H7 (cell line): ENCODE measurements around the gene KCNQ1. TPM values are rescaled to one million over a fixed set of nuclear protein-coding genes. Genes with fewer than 3 reads are reported as not detected.

ENCODE experiments used
- DNase-seq: peaks from one replicate; pipeline ENCODE4 v3.0.0; 2012
- H3K27me3 ChIP-seq: 2 replicates; pipeline ENCODE4 v1.6.0; 2011; ENCODE audit warnings: mild to moderate bottlenecking, low read length; ENCODE audit not compliant: control insufficient read depth, insufficient read depth
- H3K36me3 ChIP-seq: replicated peaks from 2 replicates; pipeline ENCODE4 v1.5.1; 2011; ENCODE audit warnings: low read length; ENCODE audit not compliant: control insufficient read depth, insufficient read depth
- H3K4me3 ChIP-seq: 2 replicates; pipeline ENCODE4 v1.5.1; 2011; ENCODE audit warnings: low read depth, mild to moderate bottlenecking, control low read depth, low read length, moderate library complexity; ENCODE audit not compliant: insufficient read depth
- total RNA-seq: library from RNA; depleted of rRNA; stranded (reverse); fragments of >200 nt; shearing (Covaris generic); gene quantifications from 2 replicates; pipeline ENCODE4 v1.2.3, GENCODE V29; 2014

Gene KCNQ1
- total RNA-seq, 1 experiment from 2014 or later, result 0.48 TPM

GRCh38 chr11:2567026-2567671, 122.3 kb downstream of the KCNQ1 start:
- peaks cover 5% of the 10 kb centered on the region for H3K27me3 ChIP-seq
- no peak for DNase-seq
- H3K36me3 ChIP-seq, result no peaks in the 10 kb centered on the region
- H3K4me3 ChIP-seq, result no peak overlapping the region

DNA sequence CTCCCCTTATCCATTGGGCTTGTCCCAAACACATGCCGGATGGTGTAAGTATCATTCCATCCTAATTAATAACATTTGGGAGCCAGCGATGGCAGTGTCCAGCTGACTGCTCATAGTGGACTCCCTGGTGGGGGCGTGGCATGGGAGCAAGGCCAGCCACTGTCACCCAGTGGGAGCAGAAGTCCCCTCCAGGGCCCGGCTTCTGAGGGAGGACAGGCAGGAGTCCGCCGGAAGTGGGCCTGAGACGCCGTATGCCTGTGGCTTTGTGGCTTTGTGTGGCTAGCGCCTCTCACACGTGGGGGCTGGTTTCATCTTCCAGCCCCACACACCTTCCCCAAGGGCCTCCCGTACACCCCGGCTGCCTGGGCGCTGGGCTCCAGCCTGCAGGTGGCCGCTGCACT, 124.5 kb downstream of the KCNQ1 start:
- DNase-seq, result no peak
- peaks cover 5% of the 10 kb centered on the region for H3K27me3 ChIP-seq
- no peak overlapping the region for H3K4me3 ChIP-seq
- H3K36me3 ChIP-seq, result no peaks in the 10 kb centered on the region

DNA sequence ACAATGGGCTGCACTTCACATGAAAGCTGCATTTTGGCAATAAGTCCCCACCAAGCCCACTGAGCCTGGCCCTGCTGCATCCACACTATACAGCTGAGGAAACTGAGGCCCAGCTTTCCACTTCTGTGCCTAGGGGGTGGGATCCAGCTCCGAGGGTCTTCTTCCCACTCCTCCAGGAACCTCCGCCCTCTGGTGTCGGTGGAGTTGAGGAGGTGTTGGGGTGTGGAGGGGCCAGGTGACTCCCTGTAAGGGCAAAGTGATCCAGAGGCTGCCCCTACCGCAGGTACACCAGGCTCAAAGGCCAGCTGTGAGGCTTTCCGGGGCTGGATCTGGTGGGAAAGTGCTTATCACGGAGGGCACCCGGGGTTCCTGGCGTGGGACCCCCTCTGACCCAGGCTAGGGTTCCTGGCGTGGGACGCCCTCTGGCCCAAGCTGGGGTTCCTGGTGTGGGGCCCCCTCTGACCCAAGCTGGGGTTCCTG, 125.0 kb downstream of the KCNQ1 start:
- Histone ChIP-seq H3K36me3 (no peaks in the 10 kb centered on the region), H3K27me3 (peaks cover 3% of the 10 kb centered on the region), H3K4me3 (no peak overlapping the region)
- DNase-seq, result no peak

DNA sequence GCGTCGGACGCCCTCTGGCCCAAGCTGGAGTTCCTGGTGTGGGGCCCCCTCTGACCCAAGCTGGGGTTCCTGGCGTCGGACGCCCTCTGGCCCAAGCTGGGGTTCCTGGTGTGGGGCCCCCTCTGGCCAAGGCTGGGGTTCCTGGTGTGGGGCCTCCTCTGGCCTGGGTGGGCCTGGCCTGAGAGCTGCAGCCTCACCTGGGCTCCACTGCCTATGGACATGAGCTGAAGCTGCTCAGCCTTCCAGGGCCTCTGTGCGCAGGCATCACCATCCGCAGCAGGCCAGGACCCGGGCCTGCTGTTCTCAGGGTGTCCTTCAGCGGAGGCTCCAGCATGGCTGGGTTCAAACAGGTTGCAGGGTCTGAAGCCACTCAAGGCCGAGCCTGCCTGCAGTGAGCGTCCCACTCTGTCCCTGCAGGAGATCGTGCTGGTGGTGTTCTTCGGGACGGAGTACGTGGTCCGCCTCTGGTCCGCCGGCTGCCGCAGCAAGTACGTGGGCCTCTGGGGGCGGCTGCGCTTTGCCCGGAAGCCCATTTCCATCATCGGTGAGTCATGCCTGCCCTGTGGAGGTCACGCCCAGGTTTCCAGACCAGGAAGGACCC, 125.5 kb downstream of the KCNQ1 start:
- Histone ChIP-seq H3K27me3 (peaks cover 2% of the 10 kb centered on the region), H3K36me3 (no peaks in the 10 kb centered on the region), H3K4me3 (no peak overlapping the region)
- no peak for DNase-seq

DNA sequence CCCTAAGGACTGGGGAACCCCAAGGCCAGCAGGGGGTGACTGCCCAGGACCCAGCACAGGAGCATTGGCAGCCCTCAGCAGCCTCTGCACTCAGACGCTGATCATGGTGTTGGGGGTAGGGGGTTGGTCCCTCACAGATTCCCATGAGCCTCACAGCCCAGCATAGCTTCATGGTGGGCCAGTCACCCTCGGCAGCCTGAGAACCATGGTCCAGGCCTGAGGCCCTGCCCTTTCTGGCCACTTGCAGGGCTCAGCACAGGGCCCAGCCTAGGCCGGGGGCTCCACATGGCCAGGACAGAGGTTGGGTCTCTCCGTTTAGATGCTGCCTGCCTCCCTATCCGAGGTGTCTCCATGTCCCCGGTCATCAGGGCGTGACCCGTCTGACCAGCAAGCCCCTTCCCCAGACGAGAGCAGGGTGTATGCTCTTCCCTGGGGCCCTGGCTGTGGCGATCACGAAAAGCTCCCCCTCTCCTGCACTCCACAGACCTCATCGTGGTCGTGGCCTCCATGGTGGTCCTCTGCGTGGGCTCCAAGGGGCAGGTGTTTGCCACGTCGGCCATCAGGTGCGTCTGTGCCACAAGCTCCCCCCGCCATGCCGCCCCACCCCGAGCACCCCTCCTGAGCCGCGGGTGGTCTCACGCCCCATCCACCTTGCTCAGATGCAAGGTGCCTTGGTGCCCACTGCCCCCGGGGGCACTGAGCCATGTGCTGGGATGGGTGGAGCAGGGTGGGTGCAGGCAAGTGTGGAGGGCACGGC, 126.2 kb downstream of the KCNQ1 start:
- H3K4me3 ChIP-seq, result no peak overlapping the region
- no peaks in the 10 kb centered on the region for H3K36me3 ChIP-seq
- DNase-seq, result no peak
- H3K27me3 ChIP-seq, result peaks cover 2% of the 10 kb centered on the region

GRCh38 chr11:2571598-2572281, 126.9 kb downstream of the KCNQ1 start:
- Histone ChIP-seq H3K4me3 (no peak overlapping the region), H3K27me3 (peaks cover 2% of the 10 kb centered on the region), H3K36me3 (no peaks in the 10 kb centered on the region)
- no peak for DNase-seq

- H3K27me3 ChIP-seq, result peaks cover 2% of the 10 kb centered on the region
- no peaks in the 10 kb centered on the region for H3K36me3 ChIP-seq
- H3K4me3 ChIP-seq, result no peak overlapping the region
- DNase-seq, result no peak
Observed at GRCh38 chr11:2572491-2573239, 127.9 kb downstream of the KCNQ1 start.

DNA sequence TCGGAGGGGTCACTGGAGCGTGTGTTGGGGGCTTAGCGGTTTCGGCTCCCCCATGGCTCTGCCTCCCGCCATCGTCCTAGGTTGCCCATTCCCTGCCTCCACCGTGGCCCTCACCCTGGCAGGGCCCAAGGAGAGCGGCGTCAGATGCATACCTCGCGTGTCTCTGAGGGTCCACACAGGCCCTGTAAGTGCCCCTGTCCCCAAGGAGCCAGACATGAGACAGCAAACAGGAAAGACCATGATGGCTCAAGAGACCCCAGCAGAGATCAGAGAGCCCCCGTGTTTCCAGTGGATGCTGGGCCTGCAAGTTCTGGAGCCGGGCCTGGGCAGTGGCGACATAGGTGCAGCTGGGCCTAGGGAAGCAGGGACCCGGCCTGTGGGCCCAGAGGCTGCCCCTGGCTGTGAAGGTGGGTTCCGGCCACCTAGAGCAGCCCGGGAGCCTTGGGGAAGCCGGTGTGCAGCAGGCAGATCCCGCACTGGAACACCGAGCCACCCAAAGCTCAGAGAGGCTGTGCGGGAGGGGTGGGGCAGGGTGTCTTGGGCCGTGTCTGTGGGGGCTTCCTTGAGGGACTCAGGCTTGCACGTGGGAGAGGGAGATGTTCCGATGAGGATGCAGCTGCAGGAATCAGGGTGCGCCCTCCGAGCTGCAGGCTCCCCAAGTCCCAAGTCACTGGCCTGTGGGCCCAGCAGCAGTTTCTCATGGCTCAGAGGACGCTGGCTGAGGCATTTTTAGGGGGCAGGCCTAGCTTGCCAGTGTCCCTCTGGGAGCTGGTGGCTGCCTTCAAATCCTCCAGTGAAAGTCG, 128.6 kb downstream of the KCNQ1 start:
- Histone ChIP-seq H3K27me3 (peaks cover 2% of the 10 kb centered on the region), H3K4me3 (no peak overlapping the region), H3K36me3 (no peaks in the 10 kb centered on the region)
- no peak for DNase-seq

DNA sequence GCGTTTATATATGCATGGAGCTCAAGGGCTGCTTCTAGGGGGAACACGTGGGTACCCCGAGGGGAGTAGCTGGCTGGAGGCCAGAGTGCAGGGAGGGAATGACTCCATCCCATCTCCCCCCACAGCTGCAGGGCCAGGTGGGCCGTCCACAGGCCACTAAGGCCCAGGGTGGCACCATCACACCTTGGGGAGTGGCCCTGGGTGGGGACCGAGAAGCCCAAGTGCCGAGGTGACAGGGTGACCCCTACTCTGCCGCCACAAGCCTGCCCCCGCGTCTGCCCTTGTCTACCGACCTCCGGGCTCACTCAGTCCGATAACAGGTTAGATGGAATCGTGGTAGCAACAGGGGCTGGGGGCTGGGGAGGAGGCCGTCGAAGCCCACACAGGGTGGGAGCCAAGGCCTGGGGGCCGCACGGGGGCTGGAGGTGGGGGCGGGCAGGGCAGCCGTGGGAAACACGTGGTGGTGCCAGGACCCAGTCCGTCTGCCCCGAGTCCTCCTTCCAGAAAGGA, 129.3 kb downstream of the KCNQ1 start:
- no peak for DNase-seq
- Histone ChIP-seq H3K27me3 (peaks cover 2% of the 10 kb centered on the region), H3K4me3 (no peak overlapping the region), H3K36me3 (no peaks in the 10 kb centered on the region)

- no peak for DNase-seq
- Histone ChIP-seq H3K36me3 (no peaks in the 10 kb centered on the region), H3K4me3 (no peak overlapping the region), H3K27me3 (peaks cover 2% of the 10 kb centered on the region)
Observed at GRCh38 chr11:2574553-2575535, 130.0 kb downstream of the KCNQ1 start.

GRCh38 chr11:2575591-2576051, 130.8 kb downstream of the KCNQ1 start:
- no peak for DNase-seq
- Histone ChIP-seq H3K27me3 (peaks cover 2% of the 10 kb centered on the region), H3K4me3 (no peak overlapping the region), H3K36me3 (no peaks in the 10 kb centered on the region)

GRCh38 chr11:2576111-2576510, 131.3 kb downstream of the KCNQ1 start:
- DNase-seq, result no peak
- Histone ChIP-seq H3K36me3 (no peaks in the 10 kb centered on the region), H3K4me3 (no peak overlapping the region), H3K27me3 (peaks cover 2% of the 10 kb centered on the region)
